Measurements from ENCODE around the gene M6PR.

M6PR gene

GRCh38 chr12:8914033-8914715 lies 35.3 kb downstream of the M6PR start, which contains the start of gene PHC1:
Gene PHC1, plus strand, starts transcription at chr12:8914509. Its CDS starts 3,169 bp downstream, at chr12:8917678.
- DNase-seq, result peak in 55 of 56 donors; percentile 4 to 80 (median 61)

GRCh38 chr12:8913702-8914032 lies 35.8 kb downstream of the M6PR start:
- DNase-seq, result no peak

DNA sequence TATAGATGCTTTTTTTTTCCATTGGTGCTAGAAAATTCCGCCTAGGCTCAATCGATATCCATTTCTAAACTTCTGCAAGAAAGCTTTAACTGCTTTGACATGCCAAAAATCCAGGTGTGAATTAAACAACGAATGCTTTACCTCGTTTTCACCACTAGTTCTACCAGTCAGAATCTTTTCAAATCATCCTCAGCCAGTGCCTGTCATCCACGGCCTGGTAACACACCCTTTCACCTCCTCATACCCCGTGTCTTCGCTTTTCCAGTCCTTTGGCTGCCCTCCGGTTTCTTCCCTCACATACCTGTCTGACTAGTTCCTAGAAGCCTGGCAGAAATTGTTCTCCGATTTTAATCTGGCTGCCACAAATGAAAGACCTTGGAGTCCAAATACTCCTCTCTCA lies 36.5 kb downstream of the M6PR start:
- no peak for DNase-seq

DNA sequence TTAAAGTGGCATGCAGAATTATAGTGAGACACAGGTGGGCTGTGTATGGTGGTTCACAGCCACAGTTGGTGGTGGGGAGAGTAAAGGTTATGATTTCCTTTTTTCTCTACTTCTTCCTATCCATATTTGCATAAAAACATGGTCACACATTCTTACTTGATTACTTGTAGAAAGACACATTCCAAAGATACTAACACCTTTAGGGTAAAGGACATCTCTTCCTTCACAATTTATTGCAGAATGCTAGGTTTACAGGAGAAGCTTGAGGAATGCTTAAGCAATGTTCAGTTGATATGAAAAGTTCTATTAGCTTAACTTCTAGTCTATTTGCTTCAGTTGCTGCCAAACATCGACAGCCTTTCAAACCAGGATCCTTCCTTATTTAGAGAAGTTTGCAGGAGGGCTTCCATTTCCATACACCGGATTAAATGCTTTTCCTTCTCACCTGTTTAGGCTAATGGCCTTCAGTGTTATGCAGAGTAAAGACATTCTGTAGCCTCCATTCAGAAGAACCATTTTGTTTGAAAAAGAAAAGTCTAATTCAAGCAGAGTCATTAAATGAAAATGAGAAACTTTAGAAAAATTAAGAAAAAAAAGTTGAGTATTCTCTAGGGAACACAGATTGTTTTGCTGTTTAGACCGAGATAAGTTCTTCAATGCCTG lies 37.7 kb downstream of the M6PR start:
- no peak for DNase-seq

- DNase-seq, result no peak
Measured at GRCh38 chr12:8909752-8910151, 39.7 kb downstream of the M6PR start.

DNA sequence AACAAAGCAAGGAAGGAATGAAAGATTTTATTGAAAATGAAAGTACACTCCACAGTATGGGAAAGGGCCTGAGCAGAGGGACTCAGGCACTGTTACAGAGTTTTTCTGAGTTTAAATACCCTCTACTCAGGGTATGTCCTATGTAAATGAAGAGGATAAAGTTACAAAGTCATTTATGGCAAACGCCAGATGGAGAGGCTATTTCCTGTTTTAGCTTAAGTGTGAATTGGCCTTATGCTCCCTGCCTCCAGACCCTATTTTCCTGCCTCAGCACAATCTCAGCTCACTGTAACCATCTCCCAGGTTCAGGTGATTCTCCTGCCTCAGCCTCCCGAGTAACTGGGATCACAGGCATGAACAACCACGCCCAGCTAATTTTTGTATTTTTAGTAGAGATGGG lies 41.9 kb downstream of the M6PR start:
- DNase-seq, result no peak

- no peak for DNase-seq
Measured at GRCh38 chr12:8906266-8907180, 42.9 kb downstream of the M6PR start.

GRCh38 chr12:8905546-8905945 lies 43.9 kb downstream of the M6PR start:
- DNase-seq, result no peak

- DNase-seq, result no peak
Measured at GRCh38 chr12:8904665-8905064, 44.8 kb downstream of the M6PR start.

- DNase-seq, result no peak
Measured at GRCh38 chr12:8903646-8904045, 45.8 kb downstream of the M6PR start.

DNA sequence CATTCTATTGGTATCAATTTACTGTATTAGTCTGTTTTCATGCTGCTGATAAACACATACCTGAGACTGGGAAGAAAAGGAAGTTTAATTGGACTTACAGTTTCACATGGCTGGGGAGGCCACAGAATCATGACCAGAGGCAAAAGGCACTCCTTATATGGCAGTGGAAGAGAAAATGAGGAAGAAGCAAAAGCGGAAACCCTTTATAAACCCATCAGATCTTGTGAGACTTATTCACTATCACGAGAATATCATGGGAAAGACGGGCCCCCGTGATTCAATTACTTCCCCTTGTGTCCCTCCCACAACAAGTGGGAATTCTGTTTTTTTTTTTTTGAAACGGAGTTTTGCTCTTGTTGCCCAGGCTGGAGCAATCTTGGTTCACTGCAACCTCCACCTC lies 46.7 kb downstream of the M6PR start:
- peak in 1 of 56 donors; percentile 12 for DNase-seq

GRCh38 chr12:8899830-8900229 lies 49.6 kb downstream of the M6PR start:
- no peak for DNase-seq

DNA sequence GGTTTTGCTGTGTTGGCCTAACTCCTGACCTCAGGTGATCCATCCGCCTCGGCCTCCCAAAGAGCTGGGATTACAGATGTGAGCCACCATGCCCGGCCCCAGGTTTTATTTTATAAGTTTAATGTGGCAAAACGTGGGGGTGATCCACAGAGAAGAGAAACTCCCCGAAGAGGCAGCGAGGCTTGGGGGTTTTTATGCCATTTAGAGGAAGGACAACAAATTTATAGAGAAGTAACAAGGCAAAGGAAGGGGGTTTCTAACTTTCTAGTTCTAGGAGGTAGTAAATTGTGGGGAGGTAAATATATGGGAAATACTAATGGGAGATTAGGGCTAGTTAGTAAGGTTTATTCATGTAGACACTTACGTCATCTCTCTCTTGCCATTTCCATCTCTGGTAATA lies 52.4 kb downstream of the M6PR start:
- DNase-seq, result no peak

DNA sequence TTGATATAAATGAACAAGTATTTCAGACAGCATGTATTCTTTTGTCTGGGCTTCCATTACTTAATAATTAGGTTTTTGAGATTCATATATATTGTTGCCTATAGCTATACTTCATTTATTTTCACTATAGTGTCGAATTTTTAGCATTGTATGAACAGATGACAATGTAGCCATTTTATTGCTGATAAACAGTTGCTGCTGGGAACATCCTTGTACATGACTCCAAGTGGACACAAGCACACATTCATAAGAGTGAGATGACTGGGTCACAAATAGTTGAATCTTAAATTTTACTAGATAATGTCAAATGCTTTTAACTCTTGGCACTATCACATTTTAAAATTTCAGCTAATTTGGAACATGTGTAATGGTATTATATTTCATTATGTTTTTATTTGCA lies 54.5 kb downstream of the M6PR start:
- no peak for DNase-seq

DNA sequence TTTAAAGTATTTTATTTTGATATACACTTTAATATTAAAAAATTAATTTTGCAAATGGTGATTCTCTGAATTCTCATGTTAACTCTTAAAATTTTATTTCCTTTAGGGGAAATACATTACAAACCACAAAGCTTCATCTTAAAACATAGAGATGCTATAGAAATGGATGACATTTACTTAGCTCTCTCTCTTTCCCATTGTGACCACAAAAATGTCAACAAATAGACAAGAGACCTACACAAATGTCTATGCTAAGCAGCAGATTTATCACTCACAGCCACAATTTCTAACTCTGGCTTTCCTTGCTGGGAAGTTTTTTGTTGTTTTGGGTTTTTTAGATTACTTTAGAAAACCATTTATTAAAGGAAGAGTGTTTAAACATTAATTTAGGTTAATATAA lies 55.1 kb downstream of the M6PR start:
- no peak for DNase-seq

- no peak for DNase-seq
Measured at GRCh38 chr12:8891976-8892375, 57.5 kb downstream of the M6PR start.
